H1 (cell line): ENCODE results near the gene PPP1R14C. TPM values are rescaled to one million over a fixed set of nuclear protein-coding genes. Genes with fewer than 3 reads are reported as not detected.

ENCODE experiments used
- CTCF ChIA-PET: fragments of 300-600 bp; sonication (Branson Sonifier 250); formaldehyde crosslinking; loops from one replicate; lab custom pipeline; 2021; ENCODE audit not compliant: partially characterized antibody; lab: Charles Lee
- POLR2A ChIA-PET: fragments of 300-600 bp; sonication (Branson Sonifier 250); formaldehyde crosslinking; loops from one replicate; lab custom pipeline; 2021; ENCODE audit warnings: inconsistent platforms; ENCODE audit not compliant: partially characterized antibody; lab: Charles Lee
- DNase-seq, 2 experiments: peaks; one replicate each; pipeline versions ENCODE4 v3.0.0 to v3.0.0-alpha.2; 2010 to 2022; ENCODE audit warnings: low spot score in 2 of 2, low read depth in 1 of 2, mixed read lengths in 1 of 2
- FAIRE-seq: peaks from 2 replicates; lab custom pipeline; 2011; peaks lifted over from hg19 to GRCh38; lab: Jason Lieb, UNC
- H2AFZ ChIP-seq: 2 replicates; pipeline ENCODE4 v1.8.1; 2012; ENCODE audit warnings: low read length, inconsistent platforms
- H2AK5ac ChIP-seq: 2 replicates; pipeline ENCODE4 v1.6.1; 2013; ENCODE audit warnings: low read depth, low read length
- H2BK120ac ChIP-seq: replicated peaks from 2 replicates; pipeline ENCODE3; 2013; ENCODE audit warnings: low read depth, low read length, inconsistent platforms
- H2BK12ac ChIP-seq: 2 replicates; pipeline ENCODE4 v1.6.1; 2013; ENCODE audit warnings: low read depth, low read length
- H2BK15ac ChIP-seq: 2 replicates; pipeline ENCODE4 v1.6.1; 2013; ENCODE audit warnings: low read length
- H2BK20ac ChIP-seq: 2 replicates; pipeline ENCODE4 v1.6.1; 2013; ENCODE audit warnings: low read length
- H2BK5ac ChIP-seq: 2 replicates; pipeline ENCODE4 v1.6.1; 2013; ENCODE audit warnings: low read depth, low read length
- H3K14ac ChIP-seq: 2 replicates; pipeline ENCODE4 v1.6.1; 2013; ENCODE audit warnings: inconsistent platforms; ENCODE audit not compliant: insufficient read length
- H3K18ac ChIP-seq: 2 replicates; pipeline ENCODE4 v1.6.1; 2013; ENCODE audit warnings: low read length; ENCODE audit errors: extremely low read depth
- H3K23ac ChIP-seq: 2 replicates; pipeline ENCODE4 v1.6.1; 2013; ENCODE audit warnings: inconsistent platforms; ENCODE audit not compliant: insufficient read length
- H3K23me2 ChIP-seq: 2 replicates; pipeline ENCODE4 v1.6.1; 2013; ENCODE audit warnings: low read depth, low read length
- H3K27ac ChIP-seq: 2 replicates; pipeline ENCODE4 v1.6.1; 2011; ENCODE audit warnings: low read depth, low read length, inconsistent platforms
- H3K27me3 ChIP-seq, 4 experiments: replicated peaks in 1 of 4; 1 replicate in 1 of 4; 2 replicates in 3 of 4; pipeline versions ENCODE4 v1.6.1 to v1.8.1; 2011 to 2013; ENCODE audit warnings: low read length in 3 of 4, mild to moderate bottlenecking in 3 of 4, inconsistent platforms in 2 of 4, mixed read lengths in 2 of 4, moderate library complexity in 1 of 4; ENCODE audit not compliant: control insufficient read depth in 3 of 4, insufficient read depth in 3 of 4; ENCODE audit errors: extremely low read depth in 1 of 4
- H3K36me3 ChIP-seq, 4 experiments: 2 replicates each; pipeline versions ENCODE4 v1.6.1 to v1.8.1; 2011 to 2013; ENCODE audit warnings: mild to moderate bottlenecking in 4 of 4, low read length in 3 of 4, moderate library complexity in 2 of 4, control low read depth in 1 of 4, inconsistent platforms in 1 of 4; ENCODE audit not compliant: insufficient read depth in 4 of 4, control insufficient read depth in 2 of 4
- H3K4ac ChIP-seq: replicated peaks from 2 replicates; pipeline ENCODE3; 2013; ENCODE audit warnings: low read length, low read depth, mixed read lengths, inconsistent platforms; ENCODE audit not compliant: insufficient read length
- H3K4me1 ChIP-seq, 4 experiments: replicated peaks in 1 of 4; 1 replicate in 1 of 4; 2 replicates in 3 of 4; pipeline versions ENCODE4 v1.6.1 to v1.8.1; 2011 to 2013; ENCODE audit warnings: low read length in 3 of 4, inconsistent platforms in 2 of 4, mixed read lengths in 1 of 4; ENCODE audit not compliant: insufficient read depth in 4 of 4, control insufficient read depth in 3 of 4
- H3K4me2 ChIP-seq, 2 experiments: 2 replicates each; pipeline versions ENCODE4 v1.6.1 to v1.8.1; 2011 to 2013; ENCODE audit warnings: low read depth in 2 of 2, low read length in 2 of 2, control low read depth in 1 of 2, inconsistent platforms in 1 of 2, mild to moderate bottlenecking in 1 of 2; ENCODE audit not compliant: insufficient read depth in 1 of 2
- H3K4me3 ChIP-seq, 4 experiments: fragments of 200-600, 300-600 bp in 1 of 4; sonication (generic), shearing (Covaris generic), sonication (Bioruptor Twin) in 1 of 4; 2 replicates each; pipeline versions ENCODE4 v1.5.1 to v1.8.1; 2011 to 2016; ENCODE audit warnings: low read length in 4 of 4, low read depth in 3 of 4, control low read depth in 2 of 4, inconsistent platforms in 2 of 4, mild to moderate bottlenecking in 2 of 4, mixed read lengths in 1 of 4, moderate library complexity in 1 of 4; ENCODE audit not compliant: insufficient read depth in 2 of 4; ENCODE audit errors: extremely low read depth in 1 of 4
- H3K56ac ChIP-seq: replicated peaks from 2 replicates; pipeline ENCODE3; 2013; ENCODE audit warnings: low read depth, mild to moderate bottlenecking, mixed read lengths, low read length, inconsistent platforms; ENCODE audit not compliant: insufficient read length
- H3K79me1 ChIP-seq: 2 replicates; pipeline ENCODE4 v1.6.1; 2013; ENCODE audit warnings: low read depth, low read length, control low read depth
- H3K79me2 ChIP-seq, 2 experiments: 2 replicates each; pipeline versions ENCODE4 v1.6.1 to v1.8.1; 2012 to 2013; ENCODE audit warnings: low read length in 2 of 2, mild to moderate bottlenecking in 2 of 2, inconsistent platforms in 1 of 2; ENCODE audit not compliant: insufficient read depth in 2 of 2, control insufficient read depth in 1 of 2
- H3K9ac ChIP-seq, 4 experiments: replicated peaks in 1 of 4; 1 replicate in 1 of 4; 2 replicates in 3 of 4; pipeline versions ENCODE4 v1.6.1 to v1.8.1; 2011 to 2013; ENCODE audit warnings: low read depth in 3 of 4, low read length in 3 of 4, control low read depth in 2 of 4, mild to moderate bottlenecking in 2 of 4, moderate library complexity in 2 of 4, inconsistent platforms in 1 of 4; ENCODE audit errors: extremely low read depth in 1 of 4
- H3K9me3 ChIP-seq, 2 experiments: 2 replicates each; pipeline versions ENCODE4 v1.6.1 to v1.8.1; 2012 to 2013; ENCODE audit warnings: mild to moderate bottlenecking in 2 of 2, moderate library complexity in 2 of 2, control low read depth in 1 of 2, inconsistent platforms in 1 of 2, low read depth in 1 of 2, low read length in 1 of 2, mixed read lengths in 1 of 2; ENCODE audit not compliant: insufficient read depth in 2 of 2
- H4K20me1 ChIP-seq, 2 experiments: replicated peaks in 1 of 2; 2 replicates each; pipeline versions ENCODE3 to v1.8.1; 2011 to 2013; ENCODE audit warnings: inconsistent platforms in 2 of 2, low read length in 2 of 2, mild to moderate bottlenecking in 1 of 2; ENCODE audit not compliant: insufficient read depth in 2 of 2, control insufficient read depth in 1 of 2
- H4K5ac ChIP-seq: 2 replicates; pipeline ENCODE4 v1.6.1; 2013; ENCODE audit warnings: low read length, low read depth, mixed read lengths, inconsistent platforms; ENCODE audit not compliant: insufficient read length
- H4K8ac ChIP-seq: 2 replicates; pipeline ENCODE4 v1.8.0; 2013; ENCODE audit warnings: mild to moderate bottlenecking, moderate library complexity, low read length, inconsistent platforms; ENCODE audit not compliant: insufficient read depth; ENCODE audit errors: extremely low read depth
- H4K91ac ChIP-seq: replicated peaks from 2 replicates; pipeline ENCODE3; 2013; ENCODE audit warnings: low read length, mixed read lengths, inconsistent platforms; ENCODE audit not compliant: insufficient read length
- BRCA1 ChIP-seq: IDR thresholded peaks from 2 replicates; pipeline ENCODE4 v1.6.1; 2012; ENCODE audit warnings: low read depth, low read length, improper control_type of control experiment
- CEBPB ChIP-seq: IDR thresholded peaks from 2 replicates; pipeline ENCODE4 v1.6.1; 2012; ENCODE audit warnings: low read depth, low read length
- CHD1 ChIP-seq: IDR thresholded peaks from 2 replicates; pipeline ENCODE4 v1.6.1; 2012; ENCODE audit warnings: low read depth, low read length, improper control_type of control experiment
- CREB1 ChIP-seq: IDR thresholded peaks from 2 replicates; pipeline ENCODE4 v1.6.1; 2012; ENCODE audit warnings: inconsistent platforms
- EP300 ChIP-seq, 2 experiments: IDR thresholded peaks; 1 replicate in 1 of 2; 2 replicates in 1 of 2; pipeline ENCODE4 v1.6.1; 2011 to 2012; ENCODE audit warnings: low read depth in 2 of 2, low read length in 2 of 2, mild to moderate bottlenecking in 2 of 2, borderline replicate concordance in 1 of 2, inconsistent platforms in 1 of 2, moderate library complexity in 1 of 2
- GABPA ChIP-seq: IDR thresholded peaks from 2 replicates; pipeline ENCODE4 v1.6.1; 2011; ENCODE audit warnings: mild to moderate bottlenecking, low read length, moderate library complexity, borderline replicate concordance; ENCODE audit not compliant: insufficient read depth
- MAFK ChIP-seq: IDR thresholded peaks from 2 replicates; pipeline ENCODE4 v1.6.1; 2012; ENCODE audit warnings: low read depth, mild to moderate bottlenecking, improper control_type of control experiment, low read length
- PHF8 ChIP-seq: fragments of 200-600 bp; sonication (generic); conservative IDR thresholded peaks from 2 replicates; pipeline ENCODE4 v1.7.1; 2012; ENCODE audit warnings: low read depth, mild to moderate bottlenecking, inconsistent platforms, low read length, moderate library complexity
- RXRA ChIP-seq: IDR thresholded peaks from 2 replicates; pipeline ENCODE4 v1.6.1; 2011; ENCODE audit warnings: low read depth, mild to moderate bottlenecking, low read length, moderate library complexity; ENCODE audit not compliant: insufficient read depth
- SIX5 ChIP-seq: IDR thresholded peaks from 2 replicates; pipeline ENCODE4 v1.6.1; 2011; ENCODE audit warnings: mild to moderate bottlenecking, low read depth, low read length
- SP1 ChIP-seq: IDR thresholded peaks from 2 replicates; pipeline ENCODE4 v1.6.1; 2011; ENCODE audit warnings: low read depth, low read length
- TEAD4 ChIP-seq: IDR thresholded peaks from 2 replicates; pipeline ENCODE4 v1.6.1; 2012; ENCODE audit warnings: low read depth, low read length, inconsistent platforms, mixed read lengths
- ZNF274 ChIP-seq: IDR thresholded peaks from 2 replicates; pipeline ENCODE4 v1.7.0; 2012; ENCODE audit warnings: low read length, borderline replicate concordance; ENCODE audit errors: extremely low read depth
- WGBS, 2 experiments: shearing (Covaris generic) in 1 of 2; methylation state at CpG; one replicate each; pipeline versions ENCODE4 v1.1.6 to v1.1.7; 2013 to 2015; ENCODE audit warnings: low lambda C conversion rate in 2 of 2, mixed read lengths in 2 of 2, inconsistent platforms in 1 of 2, low coverage in 1 of 2, missing lambda C conversion rate in 1 of 2; ENCODE audit not compliant: insufficient replicate concordance in 2 of 2, insufficient coverage in 1 of 2, insufficient read length in 1 of 2; ENCODE audit errors: extremely low coverage in 1 of 2, missing lambda C conversion rate in 1 of 2; 5-methylcytosine and 5-hydroxymethylcytosine counted together
- polyA plus RNA-seq, 7 experiments: library from polyadenylated mRNA; depleted of rRNA in 3 of 7; stranded (reverse) in 5 of 7; unstranded in 2 of 7; fragments of >200 nt in 5 of 7; fragments of 200-250 nt in 2 of 7; gene quantifications; 1 replicate in 5 of 7; 2 replicates in 1 of 7; 4 replicates in 1 of 7; pipeline versions ENCODE4 v1.2.1 to v1.2.3, GENCODE V29; 2011 to 2013; ENCODE audit warnings: missing spikeins in 2 of 7, mixed read lengths in 2 of 7
- total RNA-seq: library from RNA; stranded (reverse); fragmentation: NEBNext Ultra II Directional; extraction: Animal tissue kit (Norgen Biotek cat#: 25700); gene quantifications from 2 replicates; pipeline ENCODE4 v1.2.1, GENCODE V29; 2021

The PPP1R14C gene
- total and polyA plus RNA-seq, 2 of the 8 experiments (the other 6 are each of a cell fraction or from before 2014, with no cell fraction given): 0.30 to 0.61 TPM

GRCh38 chr6:150293019-150293418 is 150.2 kb downstream of the PPP1R14C start:
- Histone ChIP-seq H3K9ac (no peak overlapping the region), H3K4me3 (no peak overlapping the region), H3K4me2 (no peak overlapping the region), H3K23me2 (no peaks in the 10 kb centered on the region), H2BK5ac (no peak overlapping the region), H2BK20ac (no peak overlapping the region), H3K4ac (no peak overlapping the region), H3K56ac (no peak overlapping the region), H2BK12ac (no peak overlapping the region), H3K79me1 (no peaks in the 10 kb centered on the region), H3K14ac (no peak overlapping the region), H2BK120ac (no peak overlapping the region)
- POLR2A ChIA-PET: no interaction called here
- DNase-seq: no peak
- no peak for TF ChIP-seq CHD1
- TF ChIP-seq CREB1: no peak
- TF ChIP-seq PHF8: no peak
- no peak for TF ChIP-seq SIX5
- no peak for TF ChIP-seq CEBPB
- TF ChIP-seq SP1: no peak
- no peak for TF ChIP-seq EP300 (IDR thresholded peaks at IDR 0.05; ENCODE audit: borderline replicate concordance in 1 of 2, low read depth in 2 of 2, low read length in 2 of 2)
- TF ChIP-seq RXRA: no peak
- no peak for TF ChIP-seq MAFK
- TF ChIP-seq BRCA1: no peak
- no peak for TF ChIP-seq GABPA
- TF ChIP-seq ZNF274: no peak
- TF ChIP-seq TEAD4: no peak
- TF ChIP-seq, all 59 proteins: peak for 0
- no peaks in the 10 kb centered on the region for H3K4me1 ChIP-seq
- WGBS, 2 experiments: 96% methylated on average over 1 of the region's 1 CpG; no CpG with 5 or more reads in 1 of the 2 experiments
- peaks cover 16 to 23% of the 10 kb centered on the region in 2 experiments for H3K9me3 ChIP-seq
- FAIRE-seq: no peak
- no peak overlapping the region for H4K8ac ChIP-seq
- H4K20me1 ChIP-seq: no peaks in the 10 kb centered on the region
- no peak overlapping the region for H4K5ac ChIP-seq
- no peaks in the 10 kb centered on the region for H3K79me2 ChIP-seq
- H3K27ac ChIP-seq: no peak overlapping the region
- no peak overlapping the region for H2AK5ac ChIP-seq
- H3K23ac ChIP-seq: no peak overlapping the region
- H2BK15ac ChIP-seq: no peak overlapping the region
- no peak overlapping the region for H4K91ac ChIP-seq
- no peaks in the 10 kb centered on the region for H3K36me3 ChIP-seq
- no peaks in the 10 kb centered on the region for H3K27me3 ChIP-seq
- CTCF ChIA-PET: no interaction called here
- H2AFZ ChIP-seq: no peak overlapping the region
- H3K18ac ChIP-seq: no peak overlapping the region
